NOMO-1 treated with DMSO at 0.1 percent for 48 hours (cell line): ENCODE measurements around the gene ZNF512.
"Not testable (repeated sequence)": the region's sequence is repeated elsewhere in the genome, so short reads cannot be mapped to it uniquely, and the experiment has no call there.

ENCODE experiments used
- DNase-seq: peaks from one replicate; lab custom pipeline; 2025; ENCODE audit not compliant: unreplicated experiment; lab: John Stamatoyannopoulos, UW

Gene ZNF512

GRCh38 chr2:27630257-27630656 is 47.4 kb downstream of the ZNF512 start:
- not testable (repeated sequence) for DNase-seq

GRCh38 chr2:27634291-27634690 is 51.4 kb downstream of the ZNF512 start:
- no peak for DNase-seq

- no peak for DNase-seq
These were observed 53.9 kb downstream of the ZNF512 start for GRCh38 chr2:27636766-27637165.

- DNase-seq, result no peak
These were observed 55.3 kb downstream of the ZNF512 start for GRCh38 chr2:27638037-27638637.

GRCh38 chr2:27638709-27639108 is 55.9 kb downstream of the ZNF512 start:
- no peak for DNase-seq

- no peak for DNase-seq
These were observed 57.9 kb downstream of the ZNF512 start for GRCh38 chr2:27640722-27641245.

GRCh38 chr2:27645197-27645596 is 62.4 kb downstream of the ZNF512 start:
- no peak for DNase-seq

- DNase-seq, result no peak
These were observed 64.4 kb downstream of the ZNF512 start for GRCh38 chr2:27647289-27647688.

- no peak for DNase-seq
These were observed 64.9 kb downstream of the ZNF512 start for GRCh38 chr2:27647737-27648136.

GRCh38 chr2:27651056-27651455 is 68.2 kb downstream of the ZNF512 start:
- no peak for DNase-seq

GRCh38 chr2:27652341-27652740 is 69.5 kb downstream of the ZNF512 start:
- DNase-seq, result no peak

GRCh38 chr2:27652790-27653189 is 69.9 kb downstream of the ZNF512 start:
- no peak for DNase-seq

GRCh38 chr2:27653397-27653796 is 70.6 kb downstream of the ZNF512 start:
- no peak for DNase-seq

GRCh38 chr2:27655155-27655951 is 72.5 kb downstream of the ZNF512 start:
- DNase-seq, result no peak

GRCh38 chr2:27661371-27661770 is 78.5 kb downstream of the ZNF512 start:
- no peak for DNase-seq

- DNase-seq, result peak; percentile 74
These were observed 80.7 kb downstream of the ZNF512 start, which contains the start of the genes SLC4A1AP and SUPT7L for GRCh38 chr2:27663285-27664153. Gene SLC4A1AP, plus strand, starts transcription at chr2:27663889. Its CDS starts 26 bp downstream, at chr2:27663915. Gene SUPT7L, minus strand, starts transcription at chr2:27663614. Its CDS starts 1,422 bp downstream, at chr2:27662192.

GRCh38 chr2:27664154-27664574 is 81.3 kb downstream of the ZNF512 start:
- DNase-seq, result no peak

- DNase-seq, result no peak
These were observed 82.0 kb downstream of the ZNF512 start for GRCh38 chr2:27664622-27665363.

GRCh38 chr2:27667446-27667845 is 84.6 kb downstream of the ZNF512 start:
- no peak for DNase-seq

GRCh38 chr2:27671235-27671634 is 88.4 kb downstream of the ZNF512 start:
- no peak for DNase-seq
